ENCODE measurements around the gene KRT13. TPM values are rescaled to one million over a fixed set of nuclear protein-coding genes. Genes with fewer than 3 reads are reported as not detected.

The KRT13 gene
- total and polyA plus RNA-seq, 2 experiments from 2014 or later: 8.1 to 24.8 TPM

GRCh38 chr17:41468346-41468745 is 37.1 kb downstream of the KRT13 start:
- Histone ChIP-seq H3K4me3 (no peak overlapping the region), H3K27ac (no peak overlapping the region), H3K27me3 (no peaks in the 10 kb centered on the region), H3K79me2 (no peaks in the 10 kb centered on the region), H3K4me2 (no peak overlapping the region), H3K9me2 (replicated peaks; ENCODE audit: insufficient read depth) (no peaks in the 10 kb centered on the region), H3K4me1 (ENCODE audit: insufficient read depth) (no peaks in the 10 kb centered on the region), H2AFZ (no peak overlapping the region), H3K9me3 (ENCODE audit: low read depth) (no peaks in the 10 kb centered on the region), H3K36me3 (replicated peaks; ENCODE audit: insufficient read depth, low read depth) (no peaks in the 10 kb centered on the region), H4K20me1 (ENCODE audit: insufficient read depth, poor library complexity, severe bottlenecking) (no peaks in the 10 kb centered on the region)
- no peak for TF ChIP-seq CTCF (IDR thresholded peaks at IDR 0.05; ENCODE audit: poor library complexity)
- no peak for TF ChIP-seq EZH2 (IDR thresholded peaks at IDR 0.05; ENCODE audit: borderline replicate concordance)
- no peak for TF ChIP-seq EZH2phosphoT487 (IDR thresholded peaks at IDR 0.05; ENCODE audit: low read depth, severe bottlenecking, unreplicated experiment)
- no peak for DNase-seq (ENCODE audit: low spot score)

GRCh38 chr17:41467561-41467960 is 37.9 kb downstream of the KRT13 start:
- no peaks in the 10 kb centered on the region for H4K20me1 ChIP-seq (ENCODE audit: insufficient read depth, poor library complexity, severe bottlenecking)
- H3K4me2 ChIP-seq: no peak overlapping the region
- H3K27me3 ChIP-seq: no peaks in the 10 kb centered on the region
- no peak overlapping the region for H3K27ac ChIP-seq
- 85% methylated on average over 4 of the region's 4 CpGs for WGBS (ENCODE audit: low lambda C conversion rate, missing lambda C conversion rate)
- H3K4me1 ChIP-seq (ENCODE audit: insufficient read depth): no peaks in the 10 kb centered on the region
- H3K9me3 ChIP-seq (ENCODE audit: low read depth): no peaks in the 10 kb centered on the region
- DNase-seq (ENCODE audit: low spot score): no peak
- H3K9me2 ChIP-seq (replicated peaks; ENCODE audit: insufficient read depth): no peaks in the 10 kb centered on the region
- no peak overlapping the region for H3K4me3 ChIP-seq
- no peaks in the 10 kb centered on the region for H3K79me2 ChIP-seq
- no peak overlapping the region for H2AFZ ChIP-seq
- TF ChIP-seq CTCF (IDR thresholded peaks at IDR 0.05; ENCODE audit: poor library complexity): no peak
- no peak for TF ChIP-seq EZH2phosphoT487 (IDR thresholded peaks at IDR 0.05; ENCODE audit: low read depth, severe bottlenecking, unreplicated experiment)
- H3K36me3 ChIP-seq (replicated peaks; ENCODE audit: insufficient read depth, low read depth): no peaks in the 10 kb centered on the region

GRCh38 chr17:41466988-41467387 is 38.4 kb downstream of the KRT13 start, which contains the start of gene KRT32:
Gene KRT32, minus strand, starts transcription at chr17:41467386. Its CDS starts 61 bp downstream, at chr17:41467325.
- no peak within 1 kb of the TSS for H3K4me3 ChIP-seq

More at GRCh38 chr17:41466988-41467387, 38.4 kb downstream of the KRT13 start, which contains the start of gene KRT32:
- Histone ChIP-seq H2AFZ (no peak within 1 kb of the TSS), H3K4me1 (ENCODE audit: insufficient read depth) (no peaks in the 10 kb centered on the region), H3K79me2 (no peaks in the 10 kb centered on the region), H3K36me3 (replicated peaks; ENCODE audit: insufficient read depth, low read depth) (no peaks in the 10 kb centered on the region), H3K9me3 (ENCODE audit: low read depth) (no peaks in the 10 kb centered on the region), H3K4me2 (no peak within 1 kb of the TSS), H4K20me1 (ENCODE audit: insufficient read depth, poor library complexity, severe bottlenecking) (no peaks in the 10 kb centered on the region), H3K9me2 (replicated peaks; ENCODE audit: insufficient read depth) (no peaks in the 10 kb centered on the region), H3K27me3 (no peaks in the 10 kb centered on the region), H3K27ac (no peak within 1 kb of the TSS)
- 95% methylated on average over 14 of the region's 14 CpGs for WGBS (ENCODE audit: low lambda C conversion rate, missing lambda C conversion rate)
- DNase-seq (ENCODE audit: low spot score): no peak
- TF ChIP-seq CTCF (IDR thresholded peaks at IDR 0.05; ENCODE audit: poor library complexity): no peak

All from hepatocyte (in vitro differentiated cells).